ENCODE results near the gene STK38L.

The STK38L gene

DNA sequence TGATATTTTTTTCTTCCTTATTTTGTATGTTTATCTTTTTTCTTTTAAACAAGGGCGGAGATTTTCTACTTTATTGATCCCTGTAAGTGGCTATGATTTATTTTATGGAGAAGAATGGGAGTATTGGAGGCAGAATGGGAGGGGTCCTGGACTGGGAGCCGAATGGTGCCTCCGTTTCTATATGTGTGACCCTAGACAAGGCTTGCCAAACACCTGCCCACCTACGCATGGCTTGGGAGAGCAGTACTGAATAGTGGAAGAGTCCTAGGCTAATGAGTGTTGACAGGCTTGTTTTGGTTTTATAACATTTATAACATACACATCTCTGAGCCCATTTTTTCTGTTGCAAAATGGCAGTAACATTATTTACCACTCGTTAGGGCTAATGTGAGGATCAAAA lies 29.0 kb downstream of the STK38L start:
- TF ChIP-seq, protein P1, sequence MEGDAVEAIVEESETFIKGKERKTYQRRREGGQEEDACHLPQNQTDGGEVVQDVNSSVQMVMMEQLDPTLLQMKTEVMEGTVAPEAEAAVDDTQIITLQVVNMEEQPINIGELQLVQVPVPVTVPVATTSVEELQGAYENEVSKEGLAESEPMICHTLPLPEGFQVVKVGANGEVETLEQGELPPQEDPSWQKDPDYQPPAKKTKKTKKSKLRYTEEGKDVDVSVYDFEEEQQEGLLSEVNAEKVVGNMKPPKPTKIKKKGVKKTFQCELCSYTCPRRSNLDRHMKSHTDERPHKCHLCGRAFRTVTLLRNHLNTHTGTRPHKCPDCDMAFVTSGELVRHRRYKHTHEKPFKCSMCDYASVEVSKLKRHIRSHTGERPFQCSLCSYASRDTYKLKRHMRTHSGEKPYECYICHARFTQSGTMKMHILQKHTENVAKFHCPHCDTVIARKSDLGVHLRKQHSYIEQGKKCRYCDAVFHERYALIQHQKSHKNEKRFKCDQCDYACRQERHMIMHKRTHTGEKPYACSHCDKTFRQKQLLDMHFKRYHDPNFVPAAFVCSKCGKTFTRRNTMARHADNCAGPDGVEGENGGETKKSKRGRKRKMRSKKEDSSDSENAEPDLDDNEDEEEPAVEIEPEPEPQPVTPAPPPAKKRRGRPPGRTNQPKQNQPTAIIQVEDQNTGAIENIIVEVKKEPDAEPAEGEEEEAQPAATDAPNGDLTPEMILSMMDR (IDR thresholded peaks at IDR 0.05; ENCODE audit: insufficient read depth, low read depth, low read length, missing control alignments) = no peak
- DNase-seq (ENCODE audit: low read depth) = no peak
- no peak overlapping the region for H3K4me3 ChIP-seq (ENCODE audit: low read depth, low read length)

DNA sequence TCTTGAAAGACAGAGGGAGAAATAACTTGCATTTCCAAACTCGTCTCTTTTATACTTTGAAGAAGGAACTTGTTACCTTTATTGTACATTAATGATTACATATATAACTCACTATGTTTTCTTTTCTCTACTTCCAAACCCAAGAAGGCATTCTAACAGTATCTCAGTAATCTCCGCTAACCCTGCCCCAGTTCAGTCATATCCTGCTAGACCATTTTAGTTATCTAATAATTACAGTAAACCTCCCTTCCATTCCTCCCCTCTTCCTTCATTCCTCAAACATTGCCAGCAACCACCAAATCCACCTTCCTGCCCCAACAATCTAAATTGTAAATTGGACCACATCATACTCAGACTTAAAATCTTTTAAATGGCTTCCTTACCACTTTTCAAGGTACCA lies 30.6 kb downstream of the STK38L start:
- TF ChIP-seq, protein P1 (IDR thresholded peaks at IDR 0.05; ENCODE audit: insufficient read depth, low read depth, low read length, missing control alignments) = no peak
- no peak for DNase-seq (ENCODE audit: low read depth)
- no peak overlapping the region for H3K4me3 ChIP-seq (ENCODE audit: low read depth, low read length)

DNA sequence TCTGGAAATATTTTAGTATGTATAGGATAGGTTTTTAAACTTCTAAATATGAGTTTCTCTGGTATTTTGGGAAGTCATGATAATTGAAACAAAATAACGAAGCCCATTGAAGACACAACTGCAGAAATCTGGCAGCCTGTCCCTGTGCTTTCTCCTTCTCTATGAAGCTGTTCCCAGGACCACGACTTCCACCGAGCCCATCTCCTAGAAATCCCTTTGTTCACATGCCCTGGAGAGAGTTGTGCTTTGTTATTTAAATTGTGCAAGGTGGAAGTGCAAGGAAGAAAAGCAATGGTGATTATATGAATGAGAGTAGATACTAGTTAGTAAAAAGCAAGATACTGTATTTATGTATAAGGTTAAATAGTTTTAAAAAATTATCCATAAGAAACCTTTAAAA lies 32.2 kb downstream of the STK38L start:
- TF ChIP-seq, protein P1 (IDR thresholded peaks at IDR 0.05; ENCODE audit: insufficient read depth, low read depth, low read length, missing control alignments) = no peak
- H3K4me3 ChIP-seq (ENCODE audit: low read depth, low read length) = no peak overlapping the region

DNA sequence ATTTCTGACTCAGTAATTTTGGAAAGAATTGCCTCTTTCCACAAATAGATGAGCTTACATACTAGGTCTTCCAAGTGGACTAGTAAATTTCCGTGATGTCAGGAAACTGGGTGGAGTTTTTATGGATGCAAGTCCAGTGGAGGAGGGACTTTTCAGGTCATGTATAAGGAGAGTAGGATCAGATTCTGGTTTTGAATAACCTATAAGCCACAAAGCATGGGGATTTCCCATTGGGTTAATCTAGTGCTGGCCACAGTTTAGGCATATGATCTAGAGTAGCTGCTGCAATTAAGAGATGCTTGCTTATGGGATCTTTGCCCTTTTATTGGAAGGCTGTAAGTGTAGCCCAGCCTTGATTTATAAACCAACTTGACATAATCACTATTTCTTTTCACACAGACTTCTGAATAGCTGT lies 33.8 kb downstream of the STK38L start:
- TF ChIP-seq, protein P1 (IDR thresholded peaks at IDR 0.05; ENCODE audit: insufficient read depth, low read depth, low read length, missing control alignments) = no peak
- peak; percentile 73 for DNase-seq (ENCODE audit: low read depth)
- no peak overlapping the region for H3K4me3 ChIP-seq (ENCODE audit: low read depth, low read length)

More for the DNA sequence above, 32.2 kb downstream of the STK38L start:
- no peak for DNase-seq (ENCODE audit: low read depth)

DNA sequence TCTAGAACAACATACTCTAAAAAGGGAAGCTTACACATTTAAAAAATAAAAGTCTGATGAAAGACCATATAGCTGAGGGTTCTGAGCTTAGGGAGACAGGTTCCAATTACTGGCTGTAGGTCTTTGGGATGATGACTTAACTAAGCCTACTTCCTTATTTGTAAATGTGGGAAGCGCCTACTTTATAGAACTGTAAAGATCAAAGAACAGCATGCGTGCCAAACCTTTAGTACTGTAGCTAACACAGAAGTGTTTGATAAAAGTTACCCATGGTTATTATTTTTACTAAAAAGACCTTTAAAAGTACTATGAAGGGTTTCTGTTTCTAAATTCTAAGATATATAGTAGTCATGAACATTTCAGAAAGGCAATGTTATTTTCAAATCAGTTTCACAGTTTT lies 35.7 kb downstream of the STK38L start:
- no peak overlapping the region for H3K4me3 ChIP-seq (ENCODE audit: low read depth, low read length)
- TF ChIP-seq, protein P1 (IDR thresholded peaks at IDR 0.05; ENCODE audit: insufficient read depth, low read depth, low read length, missing control alignments) = no peak
- DNase-seq (ENCODE audit: low read depth) = no peak

DNA sequence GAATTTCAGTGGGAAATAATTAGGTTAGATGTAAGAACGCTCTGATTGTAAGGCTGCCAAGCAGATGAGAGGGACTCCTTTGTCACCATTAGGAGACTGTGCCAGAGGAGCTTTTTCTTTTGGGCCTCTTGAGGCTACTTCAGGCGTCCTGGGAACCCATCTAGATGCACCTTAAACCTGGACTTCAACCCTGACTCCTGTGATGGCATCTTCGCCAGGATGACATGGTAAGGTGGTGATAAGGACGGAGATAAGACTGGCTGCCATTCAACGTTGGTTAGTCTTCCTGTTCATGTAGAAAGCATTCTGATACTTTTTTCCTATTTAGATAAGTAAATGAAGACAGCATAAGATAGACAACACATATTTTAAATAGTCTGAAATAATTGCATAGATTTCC lies 36.3 kb downstream of the STK38L start:
- TF ChIP-seq, protein P1 (IDR thresholded peaks at IDR 0.05; ENCODE audit: insufficient read depth, low read depth, low read length, missing control alignments) = no peak
- no peak for DNase-seq (ENCODE audit: low read depth)
- H3K4me3 ChIP-seq (ENCODE audit: low read depth, low read length) = no peak overlapping the region

DNA sequence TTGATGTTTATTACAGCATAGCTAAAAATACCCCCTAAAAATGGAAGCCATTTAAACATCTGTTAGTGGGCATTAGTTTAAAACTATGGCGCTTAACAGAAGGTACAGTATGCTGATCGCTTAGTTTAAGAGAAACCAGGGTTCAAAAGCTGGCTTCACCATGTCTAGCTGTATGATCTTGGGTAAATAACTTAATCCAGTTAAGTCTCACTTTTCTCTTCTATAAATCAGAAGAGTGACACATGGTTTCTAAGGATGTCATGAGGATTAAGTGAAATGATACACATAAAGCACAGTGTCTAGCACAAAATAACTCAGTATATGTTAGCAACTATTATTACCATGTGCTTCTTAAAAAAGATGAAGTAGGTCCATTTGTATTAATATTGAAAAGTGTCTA lies 38.7 kb downstream of the STK38L start:
- no peak overlapping the region for H3K4me3 ChIP-seq (ENCODE audit: low read depth, low read length)
- DNase-seq (ENCODE audit: low read depth) = no peak
- TF ChIP-seq, protein P1 (IDR thresholded peaks at IDR 0.05; ENCODE audit: insufficient read depth, low read depth, low read length, missing control alignments) = no peak

Data from GM12865 (cell line).